H9 (cell line): ENCODE measurements around the gene SUGT1. TPM values are rescaled to one million over a fixed set of nuclear protein-coding genes. Genes with fewer than 3 reads are reported as not detected.

ENCODE experiments used
- DNase-seq: peaks from one replicate; pipeline ENCODE4 v3.0.0-alpha.2; 2017
- H2AFZ ChIP-seq: one replicate; pipeline ENCODE4 v1.6.1; 2013; ENCODE audit warnings: mild to moderate bottlenecking, low read length, control low read depth, moderate library complexity
- H2AK5ac ChIP-seq: 2 replicates; pipeline ENCODE4 v1.6.1; 2013; ENCODE audit warnings: low read length, control low read depth, mixed read lengths; ENCODE audit not compliant: insufficient read length
- H2BK120ac ChIP-seq: one replicate; pipeline ENCODE4 v1.6.1; 2013; ENCODE audit warnings: low read depth, mild to moderate bottlenecking, low read length, control low read depth, inconsistent platforms; ENCODE audit not compliant: poor library complexity, severe bottlenecking
- H2BK12ac ChIP-seq: 2 replicates; pipeline ENCODE4 v1.6.1; 2013; ENCODE audit warnings: low read length, control low read depth, mixed read lengths, low read depth; ENCODE audit not compliant: insufficient read length
- H2BK15ac ChIP-seq: 2 replicates; pipeline ENCODE4 v1.6.1; 2013; ENCODE audit warnings: low read depth, low read length, control low read depth
- H2BK20ac ChIP-seq: one replicate; pipeline ENCODE4 v1.6.1; 2013; ENCODE audit warnings: low read depth, mild to moderate bottlenecking, low read length, control low read depth, inconsistent platforms; ENCODE audit not compliant: poor library complexity, severe bottlenecking
- H2BK5ac ChIP-seq: 2 replicates; pipeline ENCODE4 v1.6.1; 2013; ENCODE audit warnings: low read length, control low read depth, mixed read lengths; ENCODE audit not compliant: insufficient read length
- H3K14ac ChIP-seq: 2 replicates; pipeline ENCODE4 v1.6.1; 2013; ENCODE audit warnings: low read length, control low read depth; ENCODE audit not compliant: insufficient read depth
- H3K18ac ChIP-seq: 2 replicates; pipeline ENCODE4 v1.6.1; 2013; ENCODE audit warnings: low read depth, mild to moderate bottlenecking, mixed read lengths, low read length, control low read depth; ENCODE audit not compliant: insufficient read length
- H3K23ac ChIP-seq: 2 replicates; pipeline ENCODE4 v1.6.1; 2013; ENCODE audit warnings: low read length, control low read depth, mixed read lengths, low read depth; ENCODE audit not compliant: insufficient read length
- H3K23me2 ChIP-seq: 2 replicates; pipeline ENCODE4 v1.6.1; 2013; ENCODE audit warnings: low read depth, mild to moderate bottlenecking, mixed read lengths, low read length, control low read depth; ENCODE audit not compliant: insufficient read length, poor library complexity, severe bottlenecking
- H3K27ac ChIP-seq: 2 replicates; pipeline ENCODE4 v1.5.1; 2013; ENCODE audit warnings: low read length, control low read depth, mixed read lengths, low read depth; ENCODE audit not compliant: insufficient read length
- H3K27me3 ChIP-seq: 2 replicates; pipeline ENCODE4 v1.6.1; 2013; ENCODE audit warnings: low read length, control low read depth, inconsistent platforms; ENCODE audit not compliant: insufficient read depth
- H3K4ac ChIP-seq: 2 replicates; pipeline ENCODE4 v1.6.1; 2013; ENCODE audit warnings: low read depth, mild to moderate bottlenecking, control low read depth, inconsistent platforms, low read length, moderate library complexity
- H3K4me1 ChIP-seq: 2 replicates; pipeline ENCODE4 v1.6.1; 2013; ENCODE audit warnings: low read length, control low read depth, inconsistent platforms; ENCODE audit not compliant: insufficient read depth
- H3K4me2 ChIP-seq: 2 replicates; pipeline ENCODE4 v1.6.1; 2013; ENCODE audit warnings: low read length, control low read depth, mixed read lengths; ENCODE audit not compliant: insufficient read length, insufficient read depth
- H3K56ac ChIP-seq: 2 replicates; pipeline ENCODE4 v1.6.1; 2013; ENCODE audit warnings: low read depth, mild to moderate bottlenecking, mixed read lengths, low read length, control low read depth; ENCODE audit not compliant: insufficient read length
- H3K79me1 ChIP-seq: 2 replicates; pipeline ENCODE4 v1.6.1; 2013; ENCODE audit warnings: low read depth, mild to moderate bottlenecking, moderate library complexity, low read length, control low read depth, inconsistent platforms; ENCODE audit not compliant: insufficient read depth, poor library complexity, severe bottlenecking
- H3K79me2 ChIP-seq: 2 replicates; pipeline ENCODE4 v1.6.1; 2013; ENCODE audit warnings: low read length, control low read depth, inconsistent platforms; ENCODE audit not compliant: insufficient read depth
- H3K9ac ChIP-seq: 2 replicates; pipeline ENCODE4 v1.6.1; 2013; ENCODE audit warnings: low read length, control low read depth, mixed read lengths; ENCODE audit not compliant: insufficient read length; ENCODE audit errors: extremely low read depth
- H3K9me3 ChIP-seq: one replicate; pipeline ENCODE4 v1.6.1; 2013; ENCODE audit warnings: low read depth, low read length, inconsistent platforms; ENCODE audit not compliant: control insufficient read depth
- H3T11ph ChIP-seq: one replicate; pipeline ENCODE4 v1.6.1; 2013; ENCODE audit warnings: mild to moderate bottlenecking, low read length, control low read depth, inconsistent platforms
- H4K20me1 ChIP-seq: one replicate; pipeline ENCODE4 v1.6.1; 2013; ENCODE audit not compliant: control insufficient read depth, insufficient read length, insufficient read depth
- H4K5ac ChIP-seq: 2 replicates; pipeline ENCODE4 v1.6.1; 2013; ENCODE audit warnings: low read depth, mild to moderate bottlenecking, mixed read lengths, low read length, control low read depth; ENCODE audit not compliant: insufficient read length
- H4K8ac ChIP-seq: replicated peaks from 2 replicates; pipeline ENCODE4 v1.6.1; 2013; ENCODE audit warnings: low read length, control low read depth, mixed read lengths, low read depth; ENCODE audit not compliant: insufficient read length
- H4K91ac ChIP-seq: 2 replicates; pipeline ENCODE4 v1.6.1; 2013; ENCODE audit warnings: low read depth, mild to moderate bottlenecking, moderate library complexity, mixed read lengths, low read length, control low read depth; ENCODE audit not compliant: insufficient read length
- H3K27ac Mint-ChIP-seq, 3 experiments: 2 replicates in 2 of 3; 3 replicates in 1 of 3; pipeline ENCODE4 v1.8.0; 2020 to 2021; ENCODE audit warnings: mixed read lengths in 3 of 3, mild to moderate bottlenecking in 1 of 3, moderate library complexity in 1 of 3
- H3K27me3 Mint-ChIP-seq: 2 replicates; pipeline ENCODE4 v1.8.0; 2021; ENCODE audit warnings: low read depth, mild to moderate bottlenecking, moderate library complexity, mixed read lengths
- H3K36me3 Mint-ChIP-seq, 3 experiments: 2 replicates in 2 of 3; 3 replicates in 1 of 3; pipeline ENCODE4 v1.8.0; 2020 to 2021; ENCODE audit warnings: low read depth in 3 of 3, mixed read lengths in 3 of 3; ENCODE audit not compliant: insufficient read depth in 1 of 3
- H3K4me1 Mint-ChIP-seq, 2 experiments: 2 replicates each; pipeline ENCODE4 v1.8.0; 2020; ENCODE audit warnings: mixed read lengths in 2 of 2
- H3K4me3 Mint-ChIP-seq, 2 experiments: 2 replicates in 1 of 2; 3 replicates in 1 of 2; pipeline ENCODE4 v1.8.0; 2020 to 2021; ENCODE audit warnings: mild to moderate bottlenecking in 2 of 2, mixed read lengths in 2 of 2, moderate library complexity in 1 of 2
- H3K9me3 Mint-ChIP-seq, 2 experiments: 2 replicates in 1 of 2; 3 replicates in 1 of 2; pipeline ENCODE4 v1.8.0; 2020; ENCODE audit warnings: mild to moderate bottlenecking in 2 of 2, mixed read lengths in 2 of 2, moderate library complexity in 1 of 2
- CTCF ChIP-seq: fragments of 200-600 bp; sonication (generic); conservative IDR thresholded peaks from 3 replicates; pipeline ENCODE4 v1.8.0; 2021; ENCODE audit warnings: antibody characterized with exemption, mild to moderate bottlenecking
- WGBS: extraction: QIAGEN DNeasy Blood & Tissue Kit; methylation state at CpG from one replicate; pipeline ENCODE4 v1.1.7; 2013; ENCODE audit warnings: missing lambda C conversion rate, low lambda C conversion rate, mixed read lengths; ENCODE audit not compliant: insufficient read length; ENCODE audit errors: extremely low coverage; 5-methylcytosine and 5-hydroxymethylcytosine counted together
- total RNA-seq: library from RNA; stranded (reverse); gene quantifications from 2 replicates; pipeline ENCODE4 v1.2.1, GENCODE V29; 2021

The SUGT1 gene
- total RNA-seq, 1 experiment from 2014 or later = 99.6 TPM

- H3K27me3 ChIP-seq = no peaks in the 10 kb centered on the region
- H4K20me1 ChIP-seq = no peaks in the 10 kb centered on the region
- Mint-ChIP-seq H3K27me3 (no peaks in the 10 kb centered on the region), H3K9me3 (no peaks in the 10 kb centered on the region), H3K4me1 (peaks cover 0 to 9% of the 10 kb centered on the region in 2 experiments; a peak in 3 of 4 replicates), H3K36me3 (peaks cover 0 to 21% (median 2%) of the 10 kb centered on the region in 3 experiments; a peak in 3 of 7 replicates), H3K4me3 (no peak overlapping the region), H3K27ac (peak overlapping the region in 1 of 3 experiments; percentile 74; a peak in 1 of 7 replicates)
- no peak overlapping the region for H2AFZ ChIP-seq
- H3K18ac ChIP-seq = no peak overlapping the region
- no peak overlapping the region for H3K4ac ChIP-seq
- no peak overlapping the region for H3T11ph ChIP-seq
- H4K91ac ChIP-seq = no peak overlapping the region
- H2BK5ac ChIP-seq = no peak overlapping the region
- H3K4me1 ChIP-seq = no peaks in the 10 kb centered on the region
- H2BK20ac ChIP-seq = no peak overlapping the region
- H3K9ac ChIP-seq = no peak overlapping the region
- no peak overlapping the region for H3K14ac ChIP-seq
- H3K27ac ChIP-seq = no peak overlapping the region
- no peak for DNase-seq
- no peak overlapping the region for H2BK120ac ChIP-seq
- H3K56ac ChIP-seq = no peak overlapping the region
- no peak overlapping the region for H3K4me2 ChIP-seq
- no peak overlapping the region for H2BK12ac ChIP-seq
- H3K23me2 ChIP-seq = no peaks in the 10 kb centered on the region
- no peak overlapping the region for H4K8ac ChIP-seq
- H3K79me1 ChIP-seq = no peaks in the 10 kb centered on the region
- no CpG with 5 or more reads among the region's 5 CpGs for WGBS
- no peak for TF ChIP-seq CTCF
- no peaks in the 10 kb centered on the region for H3K79me2 ChIP-seq
- H2AK5ac ChIP-seq = no peak overlapping the region
- no peak overlapping the region for H4K5ac ChIP-seq
- H3K23ac ChIP-seq = no peak overlapping the region
- no peak overlapping the region for H2BK15ac ChIP-seq
- H3K9me3 ChIP-seq = no peaks in the 10 kb centered on the region
These were observed 13.8 kb upstream of the SUGT1 start for GRCh38 chr13:52638666-52639328.
